Endothelial cell (in vitro differentiated cells): ENCODE measurements around the gene SMARCD2. TPM values are rescaled to one million over a fixed set of nuclear protein-coding genes. Genes with fewer than 3 reads are reported as not detected.
"Not testable (repeated sequence)": the region's sequence is repeated elsewhere in the genome, so short reads cannot be mapped to it uniquely, and the experiment has no call there.

ENCODE experiments used
- DNase-seq: peaks from one replicate; pipeline ENCODE4 v3.0.0; 2021; ENCODE audit warnings: low spot score
- H3K27ac Mint-ChIP-seq: one replicate; pipeline ENCODE4 v1.8.0; 2021; ENCODE audit warnings: mixed read lengths, inconsistent platforms; ENCODE audit not compliant: unreplicated experiment
- H3K27me3 Mint-ChIP-seq: one replicate; pipeline ENCODE4 v1.8.0; 2021; ENCODE audit warnings: mild to moderate bottlenecking, moderate library complexity, mixed read lengths, inconsistent platforms; ENCODE audit not compliant: unreplicated experiment
- H3K36me3 Mint-ChIP-seq: one replicate; pipeline ENCODE4 v1.8.0; 2021; ENCODE audit warnings: mild to moderate bottlenecking, low read depth, mixed read lengths, inconsistent platforms; ENCODE audit not compliant: unreplicated experiment
- H3K4me1 Mint-ChIP-seq: one replicate; pipeline ENCODE4 v1.8.0; 2021; ENCODE audit warnings: mild to moderate bottlenecking, mixed read lengths, inconsistent platforms; ENCODE audit not compliant: unreplicated experiment
- H3K4me3 Mint-ChIP-seq: one replicate; pipeline ENCODE4 v1.8.0; 2021; ENCODE audit warnings: mild to moderate bottlenecking, mixed read lengths, inconsistent platforms; ENCODE audit not compliant: unreplicated experiment
- H3K9me3 Mint-ChIP-seq: one replicate; pipeline ENCODE4 v1.8.0; 2021; ENCODE audit warnings: mixed read lengths, inconsistent platforms; ENCODE audit not compliant: unreplicated experiment
- total RNA-seq: library from RNA; stranded (reverse); fragmentation: NEBNext Ultra II Directional; extraction: Animal tissue kit (Norgen Biotek cat#: 25700); gene quantifications from one replicate; pipeline ENCODE4 v1.2.1, GENCODE V29; 2021; ENCODE audit not compliant: unreplicated experiment
- TF ChIP-seq, protein P1 (sequence below): fragments of 200-600 bp; sonication (generic); IDR thresholded peaks from one replicate; pipeline ENCODE4 v1.5.0; 2021; ENCODE audit warnings: antibody characterized with exemption; ENCODE audit not compliant: unreplicated experiment

The SMARCD2 gene
- total RNA-seq, 1 donor from 2014 or later = 57.3 TPM

DNA sequence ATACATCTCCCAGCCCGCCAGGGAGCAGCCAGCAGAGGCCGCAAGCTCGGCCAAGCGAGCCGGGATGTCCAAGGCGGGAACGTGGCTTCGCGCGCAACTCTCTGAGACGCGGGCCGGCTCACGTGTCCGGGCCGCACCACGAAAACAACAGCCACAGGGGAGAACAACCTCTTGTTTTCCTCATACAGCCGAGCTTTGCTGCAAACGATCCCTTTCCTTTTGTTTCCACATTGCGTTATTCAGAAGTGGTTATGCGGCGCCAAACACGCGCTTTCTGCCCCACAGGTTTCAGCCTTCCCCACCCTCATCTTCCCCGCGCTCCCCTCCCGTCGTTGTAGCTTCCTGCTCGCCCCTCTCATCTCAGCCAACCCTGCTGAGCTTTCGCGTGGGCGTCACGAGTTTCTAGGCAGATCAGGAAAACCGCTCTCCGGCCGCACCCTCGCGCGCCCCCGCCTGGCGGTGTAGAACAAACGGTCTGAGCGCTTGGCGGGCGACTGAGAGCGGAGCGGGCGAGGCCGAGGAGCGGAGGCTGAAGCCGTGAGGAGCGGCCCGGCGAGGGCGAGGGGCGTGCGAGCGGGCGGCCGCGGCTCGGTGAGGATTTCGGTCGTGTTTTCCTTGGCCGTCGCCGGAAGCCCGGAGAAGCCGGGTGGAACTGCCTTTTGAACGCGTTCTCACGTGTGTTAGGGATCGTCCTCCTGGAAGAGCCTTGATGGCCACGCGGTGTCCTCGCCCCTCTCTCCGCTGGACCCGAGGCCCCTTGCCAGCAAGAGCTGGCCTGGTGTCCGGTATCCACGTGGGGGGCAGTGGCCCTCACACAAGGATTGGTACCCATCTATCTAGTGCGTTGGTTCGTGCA lies 6.6 kb upstream of the SMARCD2 start:
- DNase-seq = peak; percentile 89
- peaks cover 9% of the 10 kb centered on the region for H3K27me3 Mint-ChIP-seq
- peak overlapping the region; percentile 92 for H3K27ac Mint-ChIP-seq
- H3K36me3 Mint-ChIP-seq = peaks cover 5% of the 10 kb centered on the region
- H3K4me1 Mint-ChIP-seq = peaks cover 8% of the 10 kb centered on the region
- peak overlapping the region; percentile 75 for H3K4me3 Mint-ChIP-seq
- TF ChIP-seq, protein P1, sequence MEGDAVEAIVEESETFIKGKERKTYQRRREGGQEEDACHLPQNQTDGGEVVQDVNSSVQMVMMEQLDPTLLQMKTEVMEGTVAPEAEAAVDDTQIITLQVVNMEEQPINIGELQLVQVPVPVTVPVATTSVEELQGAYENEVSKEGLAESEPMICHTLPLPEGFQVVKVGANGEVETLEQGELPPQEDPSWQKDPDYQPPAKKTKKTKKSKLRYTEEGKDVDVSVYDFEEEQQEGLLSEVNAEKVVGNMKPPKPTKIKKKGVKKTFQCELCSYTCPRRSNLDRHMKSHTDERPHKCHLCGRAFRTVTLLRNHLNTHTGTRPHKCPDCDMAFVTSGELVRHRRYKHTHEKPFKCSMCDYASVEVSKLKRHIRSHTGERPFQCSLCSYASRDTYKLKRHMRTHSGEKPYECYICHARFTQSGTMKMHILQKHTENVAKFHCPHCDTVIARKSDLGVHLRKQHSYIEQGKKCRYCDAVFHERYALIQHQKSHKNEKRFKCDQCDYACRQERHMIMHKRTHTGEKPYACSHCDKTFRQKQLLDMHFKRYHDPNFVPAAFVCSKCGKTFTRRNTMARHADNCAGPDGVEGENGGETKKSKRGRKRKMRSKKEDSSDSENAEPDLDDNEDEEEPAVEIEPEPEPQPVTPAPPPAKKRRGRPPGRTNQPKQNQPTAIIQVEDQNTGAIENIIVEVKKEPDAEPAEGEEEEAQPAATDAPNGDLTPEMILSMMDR = peak; percentile 49
- H3K9me3 Mint-ChIP-seq = no peaks in the 10 kb centered on the region

GRCh38 chr17:63847525-63848249 lies 5.2 kb upstream of the SMARCD2 start:
- H3K9me3 Mint-ChIP-seq = no peaks in the 10 kb centered on the region
- TF ChIP-seq, protein P1 = no peak
- no peak for DNase-seq
- peaks cover 12% of the 10 kb centered on the region for H3K4me1 Mint-ChIP-seq
- no peak overlapping the region for H3K4me3 Mint-ChIP-seq
- peaks cover 5% of the 10 kb centered on the region for H3K36me3 Mint-ChIP-seq
- no peak overlapping the region for H3K27ac Mint-ChIP-seq
- H3K27me3 Mint-ChIP-seq = peaks cover 9% of the 10 kb centered on the region

DNA sequence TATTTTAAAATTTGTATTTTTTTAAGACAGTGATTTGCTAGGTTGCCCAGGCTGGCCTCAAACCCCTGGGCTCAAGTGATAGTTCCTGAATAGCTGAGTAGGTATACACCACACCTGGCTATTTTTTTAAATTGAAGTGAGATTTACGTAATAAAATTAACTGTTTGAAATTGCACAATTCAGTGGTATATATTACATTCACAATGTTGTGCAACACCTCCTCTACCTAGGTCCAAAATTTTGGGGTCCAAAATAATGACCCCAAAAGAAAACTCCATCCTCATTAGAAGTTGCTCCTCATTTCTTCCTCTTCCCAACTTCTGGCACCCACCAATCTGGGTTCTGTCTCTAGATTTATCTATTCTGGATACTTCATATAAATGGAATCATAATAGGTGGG lies 3.0 kb upstream of the SMARCD2 start:
- Mint-ChIP-seq H3K4me1 (peaks cover 24% of the 10 kb centered on the region), H3K9me3 (no peaks in the 10 kb centered on the region), H3K27me3 (peaks cover 9% of the 10 kb centered on the region), H3K4me3 (no peak overlapping the region), H3K36me3 (peaks cover 5% of the 10 kb centered on the region), H3K27ac (no peak overlapping the region)
- TF ChIP-seq, protein P1 = no peak
- no peak for DNase-seq

DNA sequence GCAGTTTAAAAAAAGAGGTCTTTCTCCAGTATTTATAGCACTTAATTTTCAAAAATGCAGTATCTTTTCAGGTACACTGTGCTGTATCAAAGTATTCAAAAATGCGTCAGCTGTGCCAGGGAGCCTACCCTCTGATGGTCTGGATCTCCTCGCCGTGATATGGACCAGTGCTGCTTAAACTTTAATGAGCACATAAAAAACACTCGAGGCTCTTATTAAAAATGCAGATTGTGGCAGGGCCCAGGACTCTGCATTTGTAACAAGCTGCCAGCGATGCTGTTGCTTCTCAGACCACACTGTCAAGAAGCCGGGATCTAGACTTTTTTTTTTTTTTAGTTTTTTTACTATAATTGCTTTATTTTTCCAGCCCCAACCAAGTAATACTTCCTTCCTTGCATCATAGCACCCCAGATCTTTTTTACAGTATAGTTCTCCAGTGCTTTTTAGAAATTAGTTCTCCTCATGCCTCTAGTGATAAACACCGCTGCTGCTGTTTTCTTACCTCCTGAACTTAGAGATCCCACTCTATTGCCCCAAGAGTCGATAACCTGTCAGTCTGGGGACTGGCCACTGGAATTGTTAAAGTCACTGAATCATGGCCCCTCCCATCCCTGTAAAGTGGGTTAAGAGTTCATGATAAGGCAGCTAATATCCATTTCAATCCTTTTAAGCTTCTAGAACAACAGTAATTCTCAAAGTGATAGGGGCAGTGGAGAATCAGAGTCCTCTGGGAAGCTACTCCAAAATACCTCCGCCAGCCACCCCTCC lies 1.6 kb upstream of the SMARCD2 start:
- no peaks in the 10 kb centered on the region for H3K9me3 Mint-ChIP-seq
- H3K4me1 Mint-ChIP-seq = peaks cover 22% of the 10 kb centered on the region
- peaks cover 5% of the 10 kb centered on the region for H3K36me3 Mint-ChIP-seq
- peak overlapping the region; percentile 52 for H3K27ac Mint-ChIP-seq
- TF ChIP-seq, protein P1 = no peak
- H3K4me3 Mint-ChIP-seq = peak overlapping the region; percentile 81
- H3K27me3 Mint-ChIP-seq = peaks cover 8% of the 10 kb centered on the region
- no peak for DNase-seq

DNA sequence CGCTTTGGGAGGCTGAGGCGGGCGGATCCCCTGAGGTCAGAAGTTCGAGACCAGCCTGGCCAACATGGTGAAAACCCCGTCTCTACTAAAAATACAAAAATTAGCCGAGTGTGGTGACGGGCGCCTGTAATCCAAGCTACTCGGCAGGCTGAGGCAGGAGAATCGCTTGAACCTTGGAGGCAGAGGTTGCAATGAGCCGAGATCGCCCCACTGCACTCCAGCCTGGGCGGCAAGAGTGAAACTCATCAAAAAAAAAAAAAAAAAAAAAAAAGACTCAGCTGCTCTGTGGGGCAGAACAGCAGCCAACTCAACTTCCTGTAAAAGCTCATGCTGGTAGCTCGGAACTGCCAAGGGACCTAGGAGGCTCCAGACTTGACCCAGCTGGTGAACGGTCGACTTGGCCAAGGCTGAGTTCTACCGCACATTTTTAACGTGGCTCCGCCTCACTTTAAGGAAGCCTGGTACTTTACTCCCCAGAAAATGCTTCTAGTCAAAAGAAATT lies 953 bp upstream of the SMARCD2 start:
- H3K27me3 Mint-ChIP-seq, H3K36me3 Mint-ChIP-seq, H3K9me3 Mint-ChIP-seq, DNase-seq: not testable (repeated sequence)
- peak overlapping the region; percentile 67 for H3K27ac Mint-ChIP-seq
- peak overlapping the region; percentile 87 for H3K4me3 Mint-ChIP-seq
- peaks cover 26% of the 10 kb centered on the region for H3K4me1 Mint-ChIP-seq
